HG03442 (cell line): ENCODE data around the gene CHPF2.
A peak's percentile ranks its signal among the peaks of the same experiment; 100 is the strongest.

ENCODE experiments used
- ATAC-seq: cut with Tn5 transposase; IDR thresholded peaks from one replicate; pipeline ENCODE4 v1.9.1; 2021; ENCODE audit warnings: mild to moderate bottlenecking, moderate library complexity; ENCODE audit not compliant: unreplicated experiment

CHPF2 gene

GRCh38 chr7:151205730-151206129 lies 26.6 kb upstream of the CHPF2 start:
- ATAC-seq = no peak

GRCh38 chr7:151206914-151207313 lies 25.4 kb upstream of the CHPF2 start:
- no peak for ATAC-seq

- ATAC-seq = no peak
These were observed 25.0 kb upstream of the CHPF2 start for GRCh38 chr7:151207315-151207714.

DNA sequence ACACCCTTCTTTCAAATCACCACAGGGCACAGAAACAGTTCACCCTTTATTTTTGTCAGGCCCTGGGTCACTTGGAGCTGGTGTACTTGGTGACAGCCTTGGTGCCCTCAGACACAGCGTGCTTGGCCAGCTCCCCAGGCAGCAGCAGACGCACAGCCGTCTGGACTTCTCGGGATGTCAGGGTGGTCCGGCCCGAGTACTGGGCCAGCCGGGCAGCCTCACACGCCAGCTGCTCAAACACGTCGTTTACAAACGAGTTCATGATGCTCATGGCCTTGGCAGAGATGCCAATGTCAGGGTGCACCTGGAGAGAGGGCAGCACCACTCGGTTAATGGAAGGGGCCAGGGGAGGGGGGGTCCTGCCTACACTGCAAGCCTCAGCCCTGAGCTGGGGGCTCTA lies 24.5 kb upstream of the CHPF2 start:
- ATAC-seq = no peak

DNA sequence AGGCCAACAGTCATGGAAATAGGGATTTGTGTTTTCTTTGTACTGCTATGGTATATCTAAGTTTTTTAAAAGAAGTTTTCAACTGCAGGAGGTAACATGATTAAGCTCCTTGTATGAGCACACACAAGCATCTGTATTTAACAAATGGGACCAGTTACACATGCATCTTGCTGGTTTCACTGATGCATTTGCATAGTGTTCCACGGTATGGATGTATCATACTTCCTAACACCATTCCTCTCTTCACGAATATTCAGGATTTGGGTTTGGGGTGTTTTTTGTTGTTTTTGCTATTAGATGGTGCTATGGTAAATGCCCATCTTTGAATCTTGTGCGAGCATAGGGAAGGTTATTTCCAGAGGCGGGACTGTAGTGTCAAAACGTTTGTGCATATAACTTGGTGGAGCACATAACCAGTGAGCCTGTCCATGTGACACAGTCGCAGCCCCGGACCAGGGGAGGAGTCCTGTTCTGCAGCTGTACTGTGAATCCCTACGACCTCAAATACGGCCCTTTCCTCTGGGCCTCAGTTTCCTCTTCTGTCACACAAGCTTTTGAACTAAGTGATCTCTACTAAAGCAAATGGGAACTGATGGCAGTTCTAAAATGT lies 23.9 kb upstream of the CHPF2 start:
- no peak for ATAC-seq

GRCh38 chr7:151209588-151209987 lies 22.7 kb upstream of the CHPF2 start:
- ATAC-seq = no peak

DNA sequence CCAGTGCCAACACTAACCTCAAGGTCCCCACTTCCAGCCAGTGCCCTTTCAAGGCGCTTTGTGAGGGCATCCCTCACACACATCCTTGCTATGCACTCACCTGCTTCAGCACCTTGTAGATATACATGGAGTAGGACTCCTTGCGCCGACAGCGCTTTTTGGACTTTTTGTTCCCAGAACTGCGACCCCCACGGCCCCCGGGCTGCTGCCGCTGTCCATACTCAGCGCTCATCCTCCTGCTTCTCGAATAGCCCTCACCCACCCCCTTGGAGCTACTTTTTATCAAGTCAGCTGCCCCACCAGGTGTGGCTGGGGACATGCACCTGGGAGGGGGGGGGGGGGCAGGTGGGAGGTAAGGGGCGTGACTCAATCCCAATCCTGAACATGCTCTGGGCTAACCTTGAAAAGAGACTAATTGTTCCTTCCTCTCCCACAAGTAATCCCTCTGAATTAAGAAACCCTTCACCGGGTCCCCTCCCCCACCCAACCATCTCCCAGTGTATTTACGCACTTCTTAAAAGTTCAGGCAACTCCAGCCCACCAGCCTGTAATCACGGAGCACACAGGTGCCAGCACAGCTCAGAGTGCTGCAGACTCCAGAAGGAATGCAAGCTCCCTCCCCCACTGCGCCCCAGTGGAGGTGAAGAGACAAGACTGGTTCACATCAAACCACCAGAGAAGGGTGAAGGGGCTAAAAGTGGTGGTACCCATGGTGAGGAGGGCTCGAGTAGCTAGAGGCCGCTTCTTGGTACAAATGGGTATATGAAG lies 22.0 kb upstream of the CHPF2 start, which contains the start of gene H2BK1:
H2BK1 (minus strand) TSS at position 402 of the 768 bp plus-strand sequence; CDS start at position 232, 170 bp downstream.
- no peak for ATAC-seq

DNA sequence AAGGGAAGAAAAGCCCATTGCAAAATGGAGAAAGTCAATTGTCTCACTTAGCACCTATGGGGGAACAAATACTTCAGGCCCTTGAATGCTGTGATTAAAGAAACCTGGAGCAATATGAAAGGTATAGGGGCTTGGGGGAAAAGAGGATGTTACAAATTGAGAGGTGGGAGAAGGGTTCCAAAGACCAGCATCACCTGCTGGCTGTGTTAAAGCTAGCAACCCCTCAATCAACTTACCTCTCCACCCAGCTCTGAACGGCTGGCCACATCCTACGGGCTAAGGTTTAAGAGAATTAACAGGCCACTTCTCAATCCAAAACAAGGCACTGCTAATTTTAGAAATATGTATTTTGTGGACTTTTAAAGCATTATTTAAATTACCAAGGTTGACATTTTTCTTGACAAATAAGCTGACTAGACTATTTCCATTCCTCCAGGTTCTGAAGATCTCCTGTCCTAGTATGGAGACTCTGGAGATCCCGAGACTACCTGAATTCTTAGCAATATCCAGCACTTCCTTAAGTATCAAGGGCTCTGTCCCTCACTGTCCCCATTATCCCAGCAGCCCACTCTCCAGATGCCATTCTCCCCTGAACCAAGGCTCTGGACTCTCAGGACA lies 21.0 kb upstream of the CHPF2 start:
- no peak for ATAC-seq

DNA sequence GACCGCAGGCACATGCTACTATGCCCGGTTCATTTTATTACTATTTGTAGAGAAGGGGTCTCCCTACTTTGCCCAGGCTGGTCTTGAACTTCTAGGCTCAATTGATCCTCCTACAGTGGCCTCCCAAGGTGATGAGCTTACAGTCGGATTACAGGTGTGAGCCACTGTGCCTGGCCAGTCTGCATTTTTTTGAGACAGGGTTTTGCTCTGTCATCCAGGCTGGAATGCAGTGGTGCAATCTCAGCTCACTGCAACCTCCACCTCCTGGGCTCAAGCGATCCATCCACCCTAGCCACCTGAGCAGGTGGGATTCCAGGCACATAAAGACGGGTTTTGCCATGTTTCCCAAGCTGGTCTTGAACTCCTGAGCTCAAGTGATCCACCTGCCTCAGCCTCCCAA lies 19.7 kb upstream of the CHPF2 start:
- no peak for ATAC-seq

- ATAC-seq = no peak
These were observed 18.5 kb upstream of the CHPF2 start for GRCh38 chr7:151213826-151214225.

- no peak for ATAC-seq
These were observed 16.9 kb upstream of the CHPF2 start for GRCh38 chr7:151215396-151215795.

DNA sequence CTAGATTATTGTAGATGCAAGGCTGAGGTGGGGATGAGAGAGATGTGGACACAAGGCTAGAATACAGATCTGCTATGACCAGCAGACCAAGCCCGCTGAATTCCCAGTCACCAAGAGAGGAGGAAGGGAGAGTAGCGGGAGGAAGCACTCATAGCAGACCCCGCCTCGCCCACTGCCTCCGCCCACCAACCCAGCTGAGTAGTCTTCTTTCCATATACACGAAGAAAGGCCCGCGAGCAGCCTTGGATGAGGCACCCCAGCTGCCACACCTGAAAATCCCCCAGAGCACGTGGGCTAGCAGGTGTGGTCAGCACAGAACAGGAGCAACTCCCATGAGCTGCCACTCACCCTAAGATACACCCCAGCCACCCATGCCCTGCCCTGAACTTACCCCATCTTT lies 14.1 kb upstream of the CHPF2 start:
- no peak for ATAC-seq

DNA sequence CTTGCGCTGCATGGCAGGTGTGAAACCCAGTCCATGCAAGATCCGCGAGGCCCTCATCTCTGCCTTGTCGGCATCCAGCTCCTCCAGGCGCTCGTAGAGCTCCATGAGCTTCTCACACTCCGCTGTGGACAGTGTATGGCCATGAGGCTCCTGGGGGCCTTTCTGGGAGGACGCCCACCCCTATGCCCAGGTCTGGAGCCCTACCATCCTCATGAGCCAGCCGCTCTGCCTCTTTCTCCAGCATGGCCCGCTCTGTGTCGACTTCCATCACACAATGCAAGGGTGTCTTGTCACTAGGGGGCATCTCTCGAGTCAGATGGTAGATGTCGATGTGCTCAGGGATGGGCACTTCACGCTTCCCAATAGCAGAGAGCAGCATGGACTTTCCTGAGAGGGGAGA lies 8.6 kb upstream of the CHPF2 start:
- no peak for ATAC-seq

DNA sequence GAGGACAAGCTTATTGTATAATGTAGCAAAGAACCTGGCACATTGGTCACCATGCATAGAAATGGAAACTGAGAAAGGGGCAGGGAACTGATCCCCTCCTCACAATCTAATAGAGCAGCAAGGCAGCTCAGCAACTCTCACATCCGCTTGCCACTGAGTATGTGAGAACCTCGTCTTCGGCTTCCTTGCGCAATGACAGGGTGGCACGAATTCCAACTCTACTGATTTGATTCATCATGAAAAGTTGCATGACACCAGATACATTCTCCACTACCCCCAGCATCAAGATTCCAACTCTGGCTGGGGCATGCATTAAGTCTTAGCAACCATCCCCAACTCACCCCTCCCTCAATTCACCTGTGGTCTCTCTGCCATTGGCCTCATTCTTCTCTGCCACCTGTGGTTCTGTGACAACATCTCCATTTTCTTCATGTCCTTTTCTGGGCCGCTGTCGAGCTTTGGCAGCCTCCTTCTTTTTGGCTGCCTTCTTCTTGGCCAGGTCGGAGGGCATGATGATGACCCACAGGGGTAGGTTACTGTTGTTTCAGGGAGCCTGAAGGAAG lies 6.3 kb upstream of the CHPF2 start:
- ATAC-seq = no peak

DNA sequence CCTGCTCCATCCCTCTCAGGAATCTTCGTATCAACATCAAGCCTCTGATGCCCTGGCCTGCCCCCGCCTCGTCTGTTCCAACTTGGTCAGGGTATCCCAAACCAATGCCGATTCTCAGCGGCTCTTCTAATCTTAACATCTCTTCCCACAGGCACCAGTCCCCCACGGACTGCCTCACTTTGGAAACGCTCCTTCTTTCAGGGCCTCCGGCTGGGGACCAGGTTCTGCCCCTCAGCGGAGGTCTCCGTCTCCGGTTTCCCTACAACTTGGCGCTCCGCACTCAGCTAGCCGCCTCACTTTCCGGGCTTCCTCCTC lies 5.8 kb upstream of the CHPF2 start:
- no peak for ATAC-seq

DNA sequence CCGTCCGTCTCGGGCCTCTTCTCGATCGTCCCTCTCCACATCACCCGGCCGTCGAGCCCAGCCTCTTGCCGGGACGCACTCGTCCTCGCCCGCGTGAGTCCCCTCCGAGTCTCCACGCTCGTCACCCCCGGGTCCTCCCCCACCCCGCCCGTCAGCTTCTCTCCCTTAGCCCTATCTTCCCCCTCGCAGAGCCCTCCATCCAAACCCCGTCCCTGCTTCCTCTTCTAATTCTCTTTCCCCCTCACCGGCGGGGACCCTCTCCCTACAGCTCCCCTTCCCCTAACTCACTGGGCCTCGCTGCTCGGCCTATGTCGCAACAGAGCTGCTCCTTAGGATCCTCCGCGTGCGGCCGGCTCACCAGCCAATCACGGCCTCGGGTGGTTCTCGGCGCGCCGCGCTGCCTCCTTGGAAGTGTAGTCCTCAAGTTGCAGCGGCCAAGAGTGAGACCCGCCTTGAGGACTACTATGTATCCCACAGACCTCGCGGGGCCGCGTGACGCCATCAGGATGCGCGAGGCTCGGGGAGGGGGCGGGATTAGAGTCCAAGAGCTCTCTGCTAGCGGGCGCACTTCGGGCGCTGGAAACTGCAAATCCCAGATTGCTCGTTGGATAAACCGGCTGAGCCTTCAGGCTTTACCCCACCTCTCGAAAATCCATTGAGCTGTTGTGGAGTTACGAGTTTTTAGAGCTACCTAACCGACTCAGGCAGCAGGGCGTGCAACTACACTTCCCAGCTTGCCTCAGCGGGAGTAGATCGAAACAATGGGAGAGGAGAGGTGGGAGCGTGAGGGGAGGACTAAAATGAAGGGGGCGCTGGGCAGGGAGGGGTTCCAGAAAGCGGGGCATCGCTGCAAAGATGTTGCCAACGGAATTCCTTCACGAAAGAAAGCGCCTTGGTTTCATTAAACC lies 5.2 kb upstream of the CHPF2 start, which contains the start of gene ABCF2:
ABCF2 (minus strand) TSS at position 331 of the 908 bp plus-strand sequence. CDS start 747 bp downstream, outside the sequence.
- peak; percentile 99 for ATAC-seq

DNA sequence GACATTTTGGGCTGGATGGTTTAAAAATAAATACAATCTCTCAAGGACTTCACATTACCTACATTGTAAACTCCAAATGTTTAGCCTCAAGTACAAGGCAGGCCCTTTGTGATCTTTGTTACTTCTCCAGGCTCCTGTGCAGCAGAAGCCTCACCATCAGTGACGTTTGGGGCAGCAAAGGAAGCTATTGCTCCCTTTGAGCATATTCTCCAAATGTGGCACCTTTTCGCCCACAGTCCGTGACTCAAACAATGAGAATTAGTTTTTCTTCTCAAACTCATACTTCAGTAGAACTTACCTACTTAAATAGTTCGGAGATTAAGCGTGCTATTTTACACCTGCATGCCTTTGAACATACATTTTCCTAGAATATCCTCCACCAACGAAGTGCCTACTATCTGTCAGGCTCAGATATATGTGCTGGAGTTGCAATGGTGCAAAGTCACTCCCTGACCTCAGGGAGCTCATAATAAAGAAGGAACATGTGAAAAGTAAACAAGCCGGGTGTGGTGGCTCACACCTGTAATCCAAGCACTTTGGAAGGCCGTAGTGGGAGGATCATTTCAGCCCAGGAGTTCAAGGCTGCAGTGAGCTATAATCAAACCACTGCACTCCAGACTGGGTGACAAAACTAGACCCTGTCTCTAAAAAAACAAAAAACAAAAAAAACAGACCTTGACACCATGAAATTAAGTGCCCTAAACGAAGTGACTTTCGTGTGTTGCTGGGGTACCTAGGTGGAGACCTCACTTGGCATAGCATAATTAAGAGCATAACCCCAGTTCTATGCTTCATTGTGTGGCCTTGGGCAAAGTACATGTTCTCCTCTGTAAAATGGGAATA lies 4.0 kb upstream of the CHPF2 start:
- ATAC-seq = no peak

- no peak for ATAC-seq
These were observed 3.0 kb upstream of the CHPF2 start for GRCh38 chr7:151229249-151229648.

DNA sequence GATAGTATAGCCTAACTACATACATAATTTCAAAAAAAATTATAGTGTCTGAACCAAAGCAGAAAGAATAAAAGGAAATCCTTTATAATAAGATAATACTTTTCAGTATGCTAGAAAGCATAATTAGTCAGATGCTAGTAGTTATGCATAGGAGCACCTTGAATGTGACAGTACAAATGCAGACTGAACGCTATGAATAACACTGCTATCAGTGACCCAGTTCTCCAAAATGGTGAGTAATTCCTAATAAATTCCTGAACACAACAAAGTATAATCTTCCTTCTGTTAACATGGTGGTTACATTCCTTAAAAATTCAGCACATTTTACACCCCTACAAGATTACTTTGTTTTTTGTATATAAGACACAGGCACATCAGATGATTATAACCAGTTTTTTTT lies 1.2 kb upstream of the CHPF2 start:
- ATAC-seq = no peak
